Measurements from ENCODE around the gene UVRAG. TPM values are rescaled to one million over a fixed set of nuclear protein-coding genes. Genes with fewer than 3 reads are reported as not detected.

Gene UVRAG
- total and polyA plus RNA-seq, 9 donors = 10.1 to 26.7 (median 19.2) TPM

DNA sequence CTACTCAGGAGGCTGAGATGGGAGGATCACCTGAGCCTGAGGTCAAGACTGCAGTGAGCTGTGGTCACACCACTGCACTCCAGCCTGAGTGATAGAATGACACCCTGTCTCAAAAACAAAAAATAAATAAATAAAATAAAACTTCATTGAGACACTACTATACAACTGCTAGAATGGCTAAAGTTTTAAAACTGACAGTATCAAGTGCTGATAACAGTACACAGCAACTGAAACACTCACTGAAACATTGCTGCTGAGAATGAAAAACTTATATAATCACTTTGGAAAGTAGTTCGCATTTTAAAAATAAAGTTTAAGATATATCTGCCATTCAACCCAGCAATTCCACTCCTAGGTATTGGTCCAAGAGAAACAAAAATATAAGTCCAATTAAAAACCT lies 290.6 kb downstream of the UVRAG start:
- WGBS, 3 donors = 96 to 98% (median 97%) methylated on average over 1 of the region's 1 CpG
- Histone ChIP-seq H3K4me1 (ENCODE audit: insufficient read depth) (peaks cover 4% of the 10 kb centered on the region), H3K4me3 (no peak overlapping the region), H3K9me3 (no peaks in the 10 kb centered on the region), H3K27me3 (no peaks in the 10 kb centered on the region), H3K27ac (no peak overlapping the region), H3K36me3 (no peaks in the 10 kb centered on the region)
- TF ChIP-seq EP300 (IDR thresholded peaks at IDR 0.05) (no peak), POLR2A (IDR thresholded peaks at IDR 0.05) (no peak), CTCF (IDR thresholded peaks at IDR 0.05) (no peak)
- intact Hi-C loops (cut with DNase I) = no loop called here
- DNase-seq = no peak

DNA sequence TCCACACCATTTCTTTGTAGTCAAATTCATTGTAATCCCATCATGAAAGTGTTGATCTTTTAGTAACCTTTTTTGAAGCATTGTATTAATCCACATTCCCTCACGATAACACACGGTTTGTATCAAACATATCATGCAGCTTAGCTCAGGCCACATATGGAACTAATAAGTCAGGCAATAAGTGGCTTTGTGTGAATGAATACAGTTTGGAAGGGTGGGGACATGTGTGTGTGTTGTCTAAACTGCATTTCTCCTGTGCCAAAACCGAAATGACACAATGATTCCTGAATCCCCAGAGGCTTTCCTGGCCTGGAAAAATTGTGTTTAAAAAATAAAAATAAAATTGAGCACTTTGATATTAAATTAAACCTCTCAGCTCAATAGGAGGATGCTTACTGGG lies 293.0 kb downstream of the UVRAG start:
- H3K27ac ChIP-seq = no peak overlapping the region

DNA sequence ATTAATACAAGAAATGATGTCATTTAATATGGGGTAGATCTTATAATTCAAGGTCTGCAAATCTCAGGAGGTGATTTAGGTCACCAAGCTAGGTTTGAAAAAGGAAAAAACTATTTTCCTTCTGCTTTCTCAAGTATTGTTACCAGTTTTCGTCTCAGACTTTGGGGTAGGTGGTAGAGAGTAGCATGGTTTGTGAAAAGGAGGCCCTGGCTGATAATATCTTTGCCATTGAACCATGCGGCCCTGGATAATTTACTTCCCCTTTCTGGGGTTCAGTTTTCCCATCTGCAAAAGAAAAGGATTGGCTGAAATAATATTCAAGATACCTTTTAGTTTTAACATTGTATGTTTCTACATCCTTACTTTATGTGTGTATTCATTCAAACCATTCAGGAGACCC lies 299.2 kb downstream of the UVRAG start:
- TF ChIP-seq CTCF (IDR thresholded peaks at IDR 0.05) = no peak
- no peak for TF ChIP-seq EP300 (IDR thresholded peaks at IDR 0.05)
- TF ChIP-seq POLR2A (IDR thresholded peaks at IDR 0.05) = no peak
- no peaks in the 10 kb centered on the region for H3K27me3 ChIP-seq
- no peak overlapping the region for H3K27ac ChIP-seq
- H3K9me3 ChIP-seq = no peaks in the 10 kb centered on the region
- no peaks in the 10 kb centered on the region for H3K4me1 ChIP-seq (ENCODE audit: insufficient read depth)
- intact Hi-C loops (cut with DNase I) = no loop called here
- H3K4me3 ChIP-seq = no peak overlapping the region
- DNase-seq = no peak
- H3K36me3 ChIP-seq = no peaks in the 10 kb centered on the region
- WGBS, 3 donors = 96 to 98% (median 97%) methylated on average over 2 of the region's 2 CpGs

More for the DNA sequence above, 293.0 kb downstream of the UVRAG start:
- intact Hi-C loops (cut with DNase I) = no loop called here
- no peaks in the 10 kb centered on the region for H3K36me3 ChIP-seq
- no peak for DNase-seq
- H3K9me3 ChIP-seq = no peaks in the 10 kb centered on the region
- WGBS, 3 donors = 82 to 94% (median 89%) methylated on average over 3 of the region's 3 CpGs
- TF ChIP-seq POLR2A (IDR thresholded peaks at IDR 0.05) (no peak), EP300 (IDR thresholded peaks at IDR 0.05) (no peak), CTCF (IDR thresholded peaks at IDR 0.05) (no peak)
- no peak overlapping the region for H3K4me3 ChIP-seq
- peaks cover under 1% of the 10 kb centered on the region for H3K4me1 ChIP-seq (ENCODE audit: insufficient read depth)
- H3K27me3 ChIP-seq = no peaks in the 10 kb centered on the region

GRCh38 chr11:76115555-76115954 lies 300.5 kb downstream of the UVRAG start:
- H3K27me3 ChIP-seq = no peaks in the 10 kb centered on the region
- H3K9me3 ChIP-seq = no peaks in the 10 kb centered on the region
- intact Hi-C loops (cut with DNase I) = no loop called here
- no peak for DNase-seq
- no peak overlapping the region for H3K27ac ChIP-seq
- H3K4me1 ChIP-seq (ENCODE audit: insufficient read depth) = peaks cover 8% of the 10 kb centered on the region
- H3K4me3 ChIP-seq = no peak overlapping the region
- H3K36me3 ChIP-seq = no peaks in the 10 kb centered on the region
- TF ChIP-seq POLR2A (IDR thresholded peaks at IDR 0.05) = no peak
- no peak for TF ChIP-seq EP300 (IDR thresholded peaks at IDR 0.05)
- TF ChIP-seq CTCF (IDR thresholded peaks at IDR 0.05) = no peak
- WGBS, 3 donors = 77 to 88% (median 81%) methylated on average over 3 of the region's 3 CpGs

GRCh38 chr11:76119032-76119431 lies 304.0 kb downstream of the UVRAG start:
- Histone ChIP-seq H3K4me3 (no peak overlapping the region), H3K27ac (no peak overlapping the region), H3K9me3 (no peaks in the 10 kb centered on the region), H3K36me3 (no peaks in the 10 kb centered on the region), H3K27me3 (no peaks in the 10 kb centered on the region), H3K4me1 (ENCODE audit: insufficient read depth) (peaks cover 11% of the 10 kb centered on the region)
- DNase-seq = no peak
- 78 to 92% (median 84%) methylated on average over 2 of the region's 2 CpGs for WGBS, 3 donors
- TF ChIP-seq CTCF (IDR thresholded peaks at IDR 0.05) (no peak), POLR2A (IDR thresholded peaks at IDR 0.05) (no peak), EP300 (IDR thresholded peaks at IDR 0.05) (no peak)
- intact Hi-C loops (cut with DNase I) = no loop called here

Data from ovary (tissue), 9 donors.